GM18909 (cell line): Measurements from ENCODE around the gene ZNF276.
"Not testable (repeated sequence)": the region's sequence is repeated elsewhere in the genome, so short reads cannot be mapped to it uniquely, and the experiment has no call there.

Experiments used
- ATAC-seq: cut with Tn5 transposase; IDR thresholded peaks from one replicate; pipeline ENCODE4 v1.9.1; 2021; ENCODE audit warnings: mild to moderate bottlenecking; ENCODE audit not compliant: unreplicated experiment, poor library complexity

The ZNF276 gene

DNA sequence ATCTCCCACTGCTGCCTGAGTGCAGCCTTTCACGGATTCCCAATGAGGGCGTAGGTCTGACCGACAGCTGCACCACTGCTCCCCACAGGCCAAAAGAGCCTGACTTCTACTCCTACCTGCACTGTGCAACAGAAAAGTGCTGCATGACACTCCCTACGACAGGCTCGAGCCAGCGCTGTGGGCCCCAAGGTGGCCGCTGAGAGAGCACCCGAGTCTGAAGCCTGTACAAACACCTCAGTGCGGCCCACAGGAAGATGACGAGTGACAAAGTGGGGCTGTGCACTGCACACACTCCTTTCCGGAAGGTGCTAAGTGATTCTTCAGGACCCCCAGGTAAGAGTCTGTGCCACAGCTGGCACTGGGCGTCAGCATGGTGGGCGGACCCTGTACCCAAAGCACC is 53.9 kb downstream of the ZNF276 start:
- ATAC-seq = no peak

DNA sequence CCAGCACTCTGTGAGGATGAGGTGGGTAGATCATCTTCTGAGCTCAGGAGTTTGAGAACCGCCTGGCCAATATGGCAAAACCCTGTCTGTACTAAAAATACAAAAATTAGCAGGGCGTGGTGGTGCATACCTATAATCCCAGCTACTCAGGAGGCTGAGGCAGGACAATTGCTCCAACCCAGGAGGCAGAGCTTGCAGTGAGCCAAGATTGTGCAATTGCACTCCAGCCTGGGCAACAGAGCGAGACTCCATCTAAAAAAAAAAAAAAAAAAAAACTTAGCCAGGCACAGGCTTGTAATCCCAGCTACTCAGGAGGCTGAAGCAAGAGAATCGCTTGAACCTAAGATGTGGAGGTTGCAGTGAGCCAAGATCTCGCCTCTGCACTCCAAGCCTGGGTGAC is 56.9 kb downstream of the ZNF276 start:
- not testable (repeated sequence) for ATAC-seq

DNA sequence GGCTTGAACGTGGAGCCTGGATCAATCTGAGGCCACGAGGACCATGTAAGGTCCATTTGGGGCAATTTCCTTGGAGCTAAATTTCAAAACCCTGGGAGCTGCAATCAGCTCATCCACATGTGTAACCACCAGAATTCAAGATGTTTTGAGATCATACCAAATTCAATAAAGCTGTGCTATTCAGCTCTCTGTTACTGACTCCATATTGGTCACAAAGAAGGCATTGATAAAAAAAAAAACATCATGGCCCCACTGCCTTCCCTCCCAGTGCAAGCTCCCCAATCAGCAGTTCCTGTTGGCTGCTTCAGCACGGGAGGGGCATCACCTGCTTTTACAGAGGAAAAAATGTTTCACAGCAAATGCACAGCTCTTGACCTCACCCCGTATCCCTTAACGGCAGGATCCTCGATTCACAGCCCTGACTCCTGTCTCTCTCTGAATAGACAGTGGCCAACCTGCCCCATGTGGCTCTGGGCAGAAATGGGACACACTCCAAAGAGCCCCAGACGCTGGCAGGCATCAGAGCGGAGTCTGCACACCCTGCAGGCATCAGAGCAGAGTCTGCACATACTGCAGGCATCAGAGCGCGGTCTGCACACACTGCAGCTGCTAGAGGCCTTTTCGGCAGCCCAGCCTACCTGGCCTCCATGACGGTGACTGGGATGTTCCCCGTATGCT is 58.0 kb downstream of the ZNF276 start:
- ATAC-seq = no peak

DNA sequence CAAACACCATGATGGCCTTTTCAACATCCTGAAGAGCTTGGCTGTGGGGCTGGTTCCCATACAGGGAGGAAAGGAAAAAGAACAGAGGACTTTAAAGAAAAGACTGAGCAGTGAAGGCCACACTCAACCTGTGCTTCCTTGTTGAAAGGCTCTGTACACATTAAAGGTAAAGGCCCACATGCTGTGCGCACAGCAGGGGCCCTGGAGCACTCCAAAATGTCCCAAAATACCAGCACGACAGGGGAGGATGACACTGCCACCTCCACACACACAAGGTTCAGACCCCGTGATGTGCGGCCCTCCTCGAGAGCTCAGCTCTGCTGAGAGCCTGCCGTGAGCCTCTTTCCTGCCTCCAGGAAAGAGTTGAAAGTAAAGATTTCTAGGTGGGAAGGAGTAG is 58.6 kb downstream of the ZNF276 start:
- ATAC-seq = no peak

DNA sequence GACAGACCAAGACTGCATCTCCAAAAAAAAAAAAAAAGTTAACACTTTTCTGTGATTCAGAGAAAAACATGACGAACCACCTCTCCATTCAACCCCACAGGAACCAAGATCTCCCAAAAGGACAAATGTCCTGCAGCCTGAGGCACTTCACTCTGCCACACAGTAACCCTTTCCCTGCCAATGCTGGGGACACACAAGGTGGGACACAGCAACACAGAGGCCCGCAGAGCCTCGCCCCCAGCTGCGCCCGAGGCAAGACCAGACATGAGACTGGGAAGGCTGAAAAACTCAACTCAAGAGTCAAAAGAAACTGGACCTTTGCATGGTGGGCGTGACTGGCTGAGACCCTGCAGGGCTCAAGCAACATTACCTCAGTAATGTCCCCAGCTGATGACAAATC is 61.2 kb downstream of the ZNF276 start:
- ATAC-seq = no peak

DNA sequence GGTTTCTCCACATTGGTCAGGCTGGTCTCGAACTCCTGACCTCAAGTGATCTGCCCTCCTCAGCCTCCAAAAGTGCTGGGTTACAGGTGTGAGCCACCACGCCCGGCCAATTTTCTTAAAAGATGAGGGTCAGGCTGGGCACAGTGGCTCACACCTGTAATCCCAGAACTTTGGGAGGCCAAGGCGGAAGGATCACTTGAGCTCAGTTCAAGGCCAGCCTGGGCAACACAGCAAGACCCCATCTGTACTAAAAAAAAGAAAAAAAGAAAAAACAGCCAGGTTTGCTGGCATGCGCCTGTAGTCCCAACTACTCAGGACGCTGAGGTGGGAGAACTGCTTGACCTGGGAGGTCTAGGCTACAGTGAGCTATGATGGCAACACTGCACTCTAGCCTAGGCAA is 62.6 kb downstream of the ZNF276 start:
- ATAC-seq = not testable (repeated sequence)

DNA sequence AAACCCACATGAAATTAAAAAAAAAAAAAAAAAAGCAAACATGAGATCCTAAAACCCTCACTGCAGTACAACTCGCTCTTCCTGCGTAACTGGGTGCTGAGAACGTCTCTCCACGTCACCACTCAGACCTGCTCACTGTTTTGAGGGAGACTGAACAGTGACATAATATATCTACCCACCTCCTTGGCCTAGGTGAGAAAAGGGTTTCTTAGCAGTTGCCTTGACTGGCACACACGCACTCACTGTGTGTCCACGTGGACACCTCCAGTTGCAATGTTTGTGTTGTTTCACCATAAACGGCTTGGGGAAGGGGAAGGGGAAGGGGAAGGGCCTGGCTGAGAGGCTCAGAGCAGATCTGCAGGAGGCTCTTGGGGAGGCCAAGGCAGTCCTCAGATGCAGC is 63.1 kb downstream of the ZNF276 start:
- no peak for ATAC-seq

DNA sequence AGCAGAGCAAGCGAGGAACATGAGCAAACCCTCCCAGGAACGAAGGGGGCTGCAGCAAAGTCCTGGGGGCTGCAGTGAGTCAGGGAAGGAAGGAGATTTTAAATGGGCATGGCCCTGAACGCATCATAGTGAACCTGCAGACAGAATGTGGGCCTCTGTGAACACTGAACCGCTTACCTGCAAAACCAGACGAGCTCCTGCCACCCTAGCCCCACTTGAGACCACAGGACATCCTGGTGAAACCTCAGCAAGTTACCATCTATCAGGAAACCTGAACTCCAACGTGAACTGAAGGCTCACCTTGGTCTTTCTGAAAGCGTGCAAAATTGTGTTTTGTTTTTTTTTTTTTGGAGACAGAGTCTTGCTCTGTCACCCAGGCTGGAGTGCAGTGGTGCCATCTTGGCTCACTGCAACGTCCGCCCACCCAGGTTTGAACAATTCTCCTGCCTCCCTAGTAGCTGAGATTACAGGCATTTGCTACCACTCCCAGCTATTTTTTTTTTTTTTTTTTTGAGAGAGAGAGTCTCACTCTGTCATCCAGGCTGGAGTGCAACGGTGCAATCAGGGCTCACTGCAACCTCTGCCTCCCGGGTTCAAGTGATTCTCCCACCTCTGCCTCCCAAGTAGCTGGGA is 64.3 kb downstream of the ZNF276 start:
- ATAC-seq = no peak

DNA sequence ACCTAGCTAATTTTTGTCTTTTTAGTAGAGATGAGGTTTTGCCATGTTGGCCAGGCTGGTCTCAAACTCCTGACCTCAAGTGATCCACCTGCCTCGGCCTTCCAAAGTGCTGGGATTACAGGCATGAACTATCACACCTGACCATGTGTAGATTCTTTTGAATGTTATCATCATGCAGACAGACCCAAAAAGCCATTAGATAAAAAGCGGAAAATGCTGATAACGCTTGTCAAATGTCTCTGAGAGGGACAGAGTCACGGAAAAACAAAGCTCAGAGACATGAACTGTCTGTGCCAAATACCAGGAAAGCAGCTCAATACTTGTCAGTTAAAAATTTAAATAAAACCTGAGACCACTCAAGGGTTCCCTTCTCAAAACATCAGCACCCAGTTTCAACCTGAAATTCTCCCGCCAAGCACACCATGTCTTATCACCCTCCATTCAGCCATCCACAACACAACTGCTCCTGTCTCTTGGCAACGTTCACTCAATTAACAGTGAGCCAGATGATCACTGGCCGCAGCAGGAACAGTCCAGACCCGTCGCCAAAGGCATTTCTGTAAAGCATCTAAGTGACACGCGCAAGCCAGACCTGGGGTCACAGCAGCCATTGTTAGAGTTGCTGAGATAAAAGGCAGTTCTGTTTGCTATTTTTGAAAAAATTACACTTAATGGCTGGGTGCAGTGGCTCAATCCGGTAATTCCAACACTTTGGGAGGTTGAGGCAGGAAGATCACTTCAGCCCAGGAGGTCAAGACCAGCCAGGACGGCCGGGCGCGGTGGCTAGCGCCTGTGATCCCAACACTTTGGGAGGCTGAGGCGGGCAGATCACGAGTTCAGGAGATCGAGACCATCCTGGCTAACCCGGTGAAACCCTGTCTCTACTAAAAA is 65.4 kb downstream of the ZNF276 start:
- ATAC-seq = no peak

DNA sequence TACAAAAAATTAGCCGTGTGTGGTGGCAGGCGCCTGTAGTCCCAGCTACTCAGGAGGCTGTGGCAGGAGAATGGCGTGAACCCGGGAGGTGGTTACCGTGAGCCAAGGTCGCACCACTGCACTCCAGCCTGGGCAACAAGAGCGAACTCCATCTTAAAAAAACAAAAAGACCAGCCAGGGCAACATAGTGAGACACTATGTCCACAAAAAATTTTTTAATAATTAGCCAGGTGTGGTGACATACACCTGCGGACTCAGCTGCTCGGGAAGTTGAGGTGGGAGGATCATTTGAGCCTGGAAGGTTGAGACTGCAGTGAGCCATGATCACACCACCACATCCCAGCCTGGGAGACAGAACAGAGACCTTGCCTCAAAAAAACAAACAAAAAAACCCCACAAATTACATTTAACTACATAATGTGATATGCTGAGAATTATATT is 66.0 kb downstream of the ZNF276 start:
- no peak for ATAC-seq
